ENCODE measurements around the gene GRAMD4.

Gene GRAMD4

GRCh38 chr22:46710806-46711205 lies 90.6 kb downstream of the GRAMD4 start:
- Histone ChIP-seq H3K36me3 (replicated peaks; ENCODE audit: insufficient read depth, low read length) (peaks cover 16% of the 10 kb centered on the region), H2AFZ (ENCODE audit: low read length) (no peak overlapping the region), H3K27ac (ENCODE audit: low read length) (no peak overlapping the region), H3K9ac (ENCODE audit: low read length) (no peak overlapping the region), H3K27me3 (replicated peaks; ENCODE audit: insufficient read depth, low read length) (no peaks in the 10 kb centered on the region), H3K79me2 (ENCODE audit: low read length) (peaks cover 37% of the 10 kb centered on the region), H3K4me1 (ENCODE audit: low read length) (no peaks in the 10 kb centered on the region), H3K9me3 (replicated peaks; ENCODE audit: insufficient read depth, low read length) (no peaks in the 10 kb centered on the region), H3F3A (ENCODE audit: insufficient read depth, low read length) (no peaks in the 10 kb centered on the region), H3K9me2 (replicated peaks; ENCODE audit: insufficient read depth, low read length) (no peaks in the 10 kb centered on the region), H4K20me1 (ENCODE audit: insufficient read depth, low read length) (no peaks in the 10 kb centered on the region), H3K4me2 (ENCODE audit: low read depth, low read length) (no peak overlapping the region), H3K4me3 (ENCODE audit: low read length) (no peak overlapping the region)
- no peak for DNase-seq
- no peak for TF ChIP-seq CTCF (IDR thresholded peaks at IDR 0.05; ENCODE audit: low read length)
- no peak for TF ChIP-seq EZH2phosphoT487 (IDR thresholded peaks at IDR 0.05; ENCODE audit: low read length)

- H3F3A ChIP-seq (ENCODE audit: insufficient read depth, low read length) = no peaks in the 10 kb centered on the region
- no peak overlapping the region for H2AFZ ChIP-seq (ENCODE audit: low read length)
- H3K27ac ChIP-seq (ENCODE audit: low read length) = no peak overlapping the region
- peaks cover 34% of the 10 kb centered on the region for H3K79me2 ChIP-seq (ENCODE audit: low read length)
- H3K27me3 ChIP-seq (replicated peaks; ENCODE audit: insufficient read depth, low read length) = no peaks in the 10 kb centered on the region
- H3K4me1 ChIP-seq (ENCODE audit: low read length) = no peaks in the 10 kb centered on the region
- no peak overlapping the region for H3K4me2 ChIP-seq (ENCODE audit: low read depth, low read length)
- no peaks in the 10 kb centered on the region for H3K9me3 ChIP-seq (replicated peaks; ENCODE audit: insufficient read depth, low read length)
- H4K20me1 ChIP-seq (ENCODE audit: insufficient read depth, low read length) = no peaks in the 10 kb centered on the region
- H3K4me3 ChIP-seq (ENCODE audit: low read length) = no peak overlapping the region
- TF ChIP-seq EZH2phosphoT487 (IDR thresholded peaks at IDR 0.05; ENCODE audit: low read length) = no peak
- no peak for TF ChIP-seq CTCF (IDR thresholded peaks at IDR 0.05; ENCODE audit: low read length)
- TF ChIP-seq EZH2 (optimal IDR thresholded peaks at IDR 0.05; ENCODE audit: low read depth, low read length) = no peak
- no peak overlapping the region for H3K9ac ChIP-seq (ENCODE audit: low read length)
- peaks cover 16% of the 10 kb centered on the region for H3K36me3 ChIP-seq (replicated peaks; ENCODE audit: insufficient read depth, low read length)
- no peaks in the 10 kb centered on the region for H3K9me2 ChIP-seq (replicated peaks; ENCODE audit: insufficient read depth, low read length)
- DNase-seq = no peak
Observed at GRCh38 chr22:46712288-46712687, 92.1 kb downstream of the GRAMD4 start.

- Histone ChIP-seq H3K9ac (ENCODE audit: low read length) (no peak overlapping the region), H3K4me3 (ENCODE audit: low read length) (no peak overlapping the region), H3K27me3 (replicated peaks; ENCODE audit: insufficient read depth, low read length) (no peaks in the 10 kb centered on the region), H3K4me2 (ENCODE audit: low read depth, low read length) (no peak overlapping the region), H3K4me1 (ENCODE audit: low read length) (no peaks in the 10 kb centered on the region), H3F3A (ENCODE audit: insufficient read depth, low read length) (no peaks in the 10 kb centered on the region), H3K9me2 (replicated peaks; ENCODE audit: insufficient read depth, low read length) (no peaks in the 10 kb centered on the region), H3K27ac (ENCODE audit: low read length) (no peak overlapping the region), H2AFZ (ENCODE audit: low read length) (no peak overlapping the region), H3K9me3 (replicated peaks; ENCODE audit: insufficient read depth, low read length) (no peaks in the 10 kb centered on the region), H3K36me3 (replicated peaks; ENCODE audit: insufficient read depth, low read length) (peaks cover 7% of the 10 kb centered on the region; the same call in 1 of the 2 replicates), H4K20me1 (ENCODE audit: insufficient read depth, low read length) (no peaks in the 10 kb centered on the region), H3K79me2 (ENCODE audit: low read length) (peaks cover 30% of the 10 kb centered on the region)
- no peak for DNase-seq
- TF ChIP-seq EZH2phosphoT487 (IDR thresholded peaks at IDR 0.05; ENCODE audit: low read length) (no peak), EZH2 (optimal IDR thresholded peaks at IDR 0.05; ENCODE audit: low read depth, low read length) (no peak), CTCF (IDR thresholded peaks at IDR 0.05; ENCODE audit: low read length) (no peak)
Observed at GRCh38 chr22:46714550-46714949, 94.4 kb downstream of the GRAMD4 start.

Data from MM.1S (cell line).